Thyroid gland (tissue), 4 donors: ENCODE data around the gene GLB1L3. TPM values are rescaled to one million over a fixed set of nuclear protein-coding genes. Genes with fewer than 3 reads are reported as not detected.

Source experiments
- DNase-seq, 2 donors: peaks; one replicate each; pipeline ENCODE4 v3.0.0-alpha.2; 2019
- H3K27ac ChIP-seq, 3 donors: fragments of 200-600 bp; sonication (generic); 1 replicate in 2 of 3; 2 replicates in 1 of 3; pipeline ENCODE4 v1.5.1; 2016 to 2019; ENCODE audit warnings: mild to moderate bottlenecking in 1 of 3, moderate library complexity in 1 of 3
- H3K27me3 ChIP-seq: fragments of 200-600 bp; sonication (generic); one replicate; pipeline ENCODE4 v1.5.1; 2019
- H3K36me3 ChIP-seq, 2 donors: fragments of 200-600 bp; sonication (generic); one replicate each; pipeline ENCODE4 v1.5.1; 2016 to 2019
- H3K4me1 ChIP-seq, 2 donors: fragments of 200-600 bp; sonication (generic); one replicate each; pipeline ENCODE4 v1.5.1; 2017 to 2019
- H3K4me3 ChIP-seq, 3 donors: fragments of 200-600 bp; sonication (generic); replicated peaks in 1 of 3; 1 replicate in 2 of 3; 2 replicates in 1 of 3; pipeline ENCODE4 v1.5.1; 2016; ENCODE audit warnings: mild to moderate bottlenecking in 1 of 3
- H3K9me3 ChIP-seq: fragments of 200-600 bp; sonication (generic); one replicate; pipeline ENCODE4 v1.5.1; 2017
- CTCF ChIP-seq, 6 experiments: fragments of 200-600 bp in 3 of 6; fragments of 450-650 bp in 3 of 6; sonication (generic) in 3 of 6; IDR thresholded peaks; one replicate each; pipeline ENCODE4 v1.5.1; 2016 to 2019; ENCODE audit warnings: antibody characterized with exemption in 6 of 6, mild to moderate bottlenecking in 2 of 6, inconsistent platforms in 1 of 6, moderate library complexity in 1 of 6
- POLR2A ChIP-seq, 2 donors: fragments of 450-650 bp; IDR thresholded peaks; one replicate each; pipeline ENCODE4 v1.6.1; 2017; ENCODE audit warnings: antibody characterized with exemption in 2 of 2, mild to moderate bottlenecking in 2 of 2, moderate library complexity in 1 of 2
- WGBS, 2 donors: methylation state at CpG; one replicate each; pipeline ENCODE4 v1.1.5; 2017; 5-methylcytosine and 5-hydroxymethylcytosine counted together
- intact Hi-C: fragments of 100-400 bp; cut with DNase I; formaldehyde crosslinking; loops from one replicate; pipeline ENCODE4 v1.15.1; 2023
- total RNA-seq, 4 donors: library from RNA; depleted of rRNA; stranded (reverse); fragments of >200 nt; gene quantifications; one replicate each; pipeline ENCODE4 v1.2.3, GENCODE V29; 2016

The GLB1L3 gene
- total RNA-seq, 4 donors from 2014 or later = 0.63 to 2.0 (median 0.94) TPM

- peaks cover 6 to 16% of the 10 kb centered on the region in 2 donors for H3K4me1 ChIP-seq
- 98 to 100% methylated on average over 1 of the region's 1 CpG for WGBS, 2 donors
Measured at GRCh38 chr11:134328433-134328832, 52.3 kb downstream of the GLB1L3 start.

GRCh38 chr11:134330611-134331353 lies 54.6 kb downstream of the GLB1L3 start:
- WGBS, 2 donors = 39% methylated on average over 22 of the region's 22 CpGs
- peak overlapping the region in 1 of 3 donors; percentile 28 for H3K4me3 ChIP-seq
- H3K9me3 ChIP-seq = no peaks in the 10 kb centered on the region
- H3K27me3 ChIP-seq = no peaks in the 10 kb centered on the region
- H3K36me3 ChIP-seq = no peaks in the 10 kb centered on the region
- H3K27ac ChIP-seq = no peak overlapping the region
- no peak for TF ChIP-seq CTCF (IDR thresholded peaks at IDR 0.05)
- intact Hi-C loops = loop anchor here (5.0 kb wide), 1 partner anchor 78 kb away; the partner anchor contains the start of genes ACAD8 and THYN1
- DNase-seq = no peak
- H3K4me1 ChIP-seq = peaks cover 6 to 16% of the 10 kb centered on the region in 2 donors

More at GRCh38 chr11:134328433-134328832, 52.3 kb downstream of the GLB1L3 start:
- H3K36me3 ChIP-seq = no peaks in the 10 kb centered on the region
- no peak for DNase-seq
- intact Hi-C loops = no loop called here
- no peak overlapping the region for H3K4me3 ChIP-seq
- no peaks in the 10 kb centered on the region for H3K9me3 ChIP-seq
- TF ChIP-seq POLR2A (IDR thresholded peaks at IDR 0.05) = no peak
- TF ChIP-seq CTCF (IDR thresholded peaks at IDR 0.05) = no peak
- H3K27me3 ChIP-seq = no peaks in the 10 kb centered on the region
- H3K27ac ChIP-seq = no peak overlapping the region

- peak; percentile 83 to 84 for DNase-seq
- WGBS, 2 donors = 4 to 7% methylated on average over 13 to 29 of the region's 80 CpGs
- Histone ChIP-seq H3K4me3 (peak within 1 kb of the TSS; percentile 25 to 55 (median 48)), H3K4me1 (peaks cover 6 to 16% of the 10 kb centered on the region in 2 donors), H3K36me3 (no peaks in the 10 kb centered on the region), H3K27ac (peak within 1 kb of the TSS in 1 of 3 donors; percentile 21), H3K27me3 (no peaks in the 10 kb centered on the region), H3K9me3 (no peaks in the 10 kb centered on the region)
- TF ChIP-seq CTCF (IDR thresholded peaks at IDR 0.05) = no peak
- TF ChIP-seq POLR2A (IDR thresholded peaks at IDR 0.05) = peak in 1 of 2 donors; percentile 33
- intact Hi-C loops = loop anchor here (5.0 kb wide), 1 partner anchor 79 kb away; the partner anchor contains the start of genes ACAD8 and THYN1
Measured at GRCh38 chr11:134331354-134332188, 55.4 kb downstream of the GLB1L3 start, which contains the start of gene GLB1L2. GLB1L2 (plus strand) TSS chr11:134331988; CDS start chr11:134332062, 74 bp downstream.

DNA sequence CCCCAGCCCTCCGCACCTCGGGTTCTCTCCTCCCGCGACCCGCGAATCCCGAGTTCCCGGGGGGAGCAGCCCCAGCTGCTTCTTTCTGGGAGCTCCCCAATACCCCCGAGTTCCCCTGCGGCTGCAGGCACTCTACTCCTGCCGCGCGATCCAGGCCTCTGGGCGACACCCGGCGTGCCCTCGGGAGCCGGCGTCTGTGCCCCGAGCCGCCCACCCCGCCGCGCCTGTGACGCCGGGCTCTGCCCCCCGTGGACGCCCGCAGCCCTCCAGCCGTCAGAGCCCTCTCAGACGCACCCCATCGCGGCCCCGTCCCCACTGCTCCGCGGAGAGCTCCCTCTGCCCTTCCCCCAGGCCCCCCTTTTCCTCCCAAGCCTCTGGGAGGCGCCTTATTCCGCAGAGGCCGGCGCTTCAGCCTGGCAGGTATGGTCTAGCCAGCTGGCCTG lies 56.0 kb downstream of the GLB1L3 start:
- Histone ChIP-seq H3K36me3 (no peaks in the 10 kb centered on the region), H3K9me3 (no peaks in the 10 kb centered on the region), H3K4me3 (peak overlapping the region; percentile 25 to 55 (median 48)), H3K4me1 (peaks cover 6 to 16% of the 10 kb centered on the region in 2 donors), H3K27ac (peak overlapping the region in 1 of 3 donors; percentile 21), H3K27me3 (no peaks in the 10 kb centered on the region)
- 0 to 14% methylated on average over 4 to 5 of the region's 40 CpGs for WGBS, 2 donors
- intact Hi-C loops = loop anchor here (5.0 kb wide), 1 partner anchor 80 kb away; the partner anchor contains the start of genes ACAD8 and THYN1
- TF ChIP-seq POLR2A (IDR thresholded peaks at IDR 0.05) (no peak), CTCF (IDR thresholded peaks at IDR 0.05) (peak in 1 of 6 experiments; percentile 5)
- DNase-seq = peak; percentile 48 to 50
